GM23338 (cell line): Measurements from ENCODE around the gene TMEM140. TPM values are rescaled to one million over a fixed set of nuclear protein-coding genes. Genes with fewer than 3 reads are reported as not detected.

Experiments
- ATAC-seq: fragments of 200-7000 bp; cut with Tn5 transposase; 3 replicates; pipeline ENCODE4 v1.9.1; 2020
- DNase-seq: peaks from one replicate; pipeline ENCODE4 v3.0.0-alpha.2; 2015; ENCODE audit warnings: low spot score
- H2AFZ ChIP-seq: fragments of 200-600 bp; sonication (generic); 2 replicates; pipeline ENCODE4 v1.8.0; 2016; ENCODE audit warnings: antibody characterized with exemption, mild to moderate bottlenecking, moderate library complexity
- H3F3A ChIP-seq: fragments of 200-600 bp; sonication (generic); replicated peaks from 2 replicates; pipeline ENCODE4 v1.8.0; 2017; ENCODE audit warnings: antibody characterized with exemption, mixed run types, low read depth
- H3K27ac ChIP-seq: fragments of 200-600 bp; sonication (generic); 2 replicates; pipeline ENCODE4 v1.6.1; 2016; ENCODE audit warnings: low read depth
- H3K27me3 ChIP-seq: fragments of 200-600 bp; sonication (generic); 2 replicates; pipeline ENCODE4 v1.8.0; 2016; ENCODE audit warnings: mild to moderate bottlenecking, mixed run types, moderate library complexity; ENCODE audit not compliant: insufficient read depth
- H3K36me3 ChIP-seq: fragments of 200-600 bp; sonication (generic); 2 replicates; pipeline ENCODE4 v1.8.0; 2016; ENCODE audit warnings: mild to moderate bottlenecking; ENCODE audit not compliant: insufficient read depth
- H3K4me1 ChIP-seq: fragments of 200-600 bp; sonication (generic); 2 replicates; pipeline ENCODE4 v1.8.0; 2016; ENCODE audit warnings: mild to moderate bottlenecking, moderate library complexity; ENCODE audit not compliant: insufficient read depth
- H3K4me2 ChIP-seq: fragments of 200-600 bp; sonication (generic); 2 replicates; pipeline ENCODE4 v1.7.1; 2017; ENCODE audit warnings: mixed run types
- H3K4me3 ChIP-seq: fragments of 200-600 bp; sonication (generic); 2 replicates; pipeline ENCODE4 v1.6.1; 2016; ENCODE audit warnings: mixed run types
- H3K79me2 ChIP-seq: fragments of 200-600 bp; sonication (generic); replicated peaks from 2 replicates; pipeline ENCODE4 v1.8.0; 2017; ENCODE audit warnings: mild to moderate bottlenecking; ENCODE audit not compliant: insufficient read depth
- H3K9me2 ChIP-seq: fragments of 200-600 bp; sonication (generic); 2 replicates; pipeline ENCODE4 v1.8.0; 2017; ENCODE audit not compliant: insufficient read depth
- H4K20me1 ChIP-seq: fragments of 200-600 bp; sonication (generic); replicated peaks from 2 replicates; pipeline ENCODE4 v1.8.0; 2017; ENCODE audit warnings: mild to moderate bottlenecking; ENCODE audit not compliant: insufficient read depth
- H3K27ac Mint-ChIP-seq: 2 replicates; pipeline ENCODE4 v1.8.0; 2020; ENCODE audit warnings: inconsistent platforms, mild to moderate bottlenecking, moderate library complexity, mixed read lengths
- H3K27me3 Mint-ChIP-seq: 3 replicates; pipeline ENCODE4 v1.8.0; 2022; ENCODE audit warnings: low read depth, mild to moderate bottlenecking, moderate library complexity, mixed read lengths, inconsistent platforms; ENCODE audit not compliant: insufficient read depth, poor library complexity
- H3K36me3 Mint-ChIP-seq: 3 replicates; pipeline ENCODE4 v1.8.0; 2021; ENCODE audit warnings: low read depth, mild to moderate bottlenecking, inconsistent platforms, moderate library complexity, mixed read lengths
- H3K4me1 Mint-ChIP-seq: 3 replicates; pipeline ENCODE4 v1.8.0; 2020; ENCODE audit warnings: mild to moderate bottlenecking, inconsistent platforms, mixed read lengths
- H3K4me3 Mint-ChIP-seq: 3 replicates; pipeline ENCODE4 v1.8.0; 2021; ENCODE audit warnings: moderate library complexity, mild to moderate bottlenecking, inconsistent platforms, mixed read lengths
- H3K9me3 Mint-ChIP-seq: 3 replicates; pipeline ENCODE4 v1.8.0; 2020; ENCODE audit warnings: moderate library complexity, mild to moderate bottlenecking, inconsistent platforms, mixed read lengths
- CREB1 ChIP-seq: fragments of 250-450 bp; sonication (Bioruptor Pico); IDR thresholded peaks from 2 replicates; pipeline ENCODE4 v1.5.0; 2020; ENCODE audit warnings: low read depth, mild to moderate bottlenecking, moderate library complexity
- ETS1 ChIP-seq: IDR thresholded peaks from 2 replicates; pipeline ENCODE4 v1.6.1; 2016; ENCODE audit warnings: antibody characterized with exemption
- EZH2 ChIP-seq: fragments of 200-600 bp; sonication (generic); IDR thresholded peaks from one replicate; pipeline ENCODE4 v1.8.0; 2017; ENCODE audit warnings: antibody characterized with exemption, mild to moderate bottlenecking, low read depth; ENCODE audit not compliant: unreplicated experiment
- EZH2phosphoT487 ChIP-seq: fragments of 200-600 bp; sonication (generic); IDR thresholded peaks from one replicate; pipeline ENCODE4 v1.8.1; 2018; ENCODE audit warnings: antibody characterized with exemption; ENCODE audit not compliant: unreplicated experiment
- JUNB ChIP-seq: IDR thresholded peaks from one replicate; pipeline ENCODE4 v1.6.1; 2016; ENCODE audit warnings: antibody characterized with exemption; ENCODE audit not compliant: unreplicated experiment
- NANOG ChIP-seq: IDR thresholded peaks from 2 replicates; pipeline ENCODE4 v1.6.1; 2016; ENCODE audit warnings: antibody characterized with exemption, borderline replicate concordance
- POLR2AphosphoS5 ChIP-seq: IDR thresholded peaks from 2 replicates; pipeline ENCODE4 v1.6.1; 2016; ENCODE audit warnings: antibody characterized with exemption, low read depth
- REST ChIP-seq: IDR thresholded peaks from one replicate; pipeline ENCODE4 v1.6.1; 2018; ENCODE audit warnings: antibody characterized with exemption; ENCODE audit not compliant: unreplicated experiment
- STAT1 ChIP-seq: IDR thresholded peaks from one replicate; pipeline ENCODE4 v1.6.1; 2016; ENCODE audit warnings: antibody characterized with exemption; ENCODE audit not compliant: unreplicated experiment
- ZNF114 ChIP-seq: fragments of 250-450 bp; sonication (Bioruptor Pico); IDR thresholded peaks from 2 replicates; pipeline ENCODE4 v1.5.0; 2020; ENCODE audit warnings: mild to moderate bottlenecking, moderate library complexity
- ZNF331 ChIP-seq: fragments of 250-450 bp; sonication (Bioruptor Pico); IDR thresholded peaks from 2 replicates; pipeline ENCODE4 v1.5.0; 2020; ENCODE audit warnings: low read depth, mild to moderate bottlenecking, moderate library complexity
- ZNF462 ChIP-seq: fragments of 250-450 bp; sonication (Bioruptor Pico); IDR thresholded peaks from 2 replicates; pipeline ENCODE4 v1.5.0; 2020; ENCODE audit warnings: mild to moderate bottlenecking, moderate library complexity
- polyA plus RNA-seq: library from polyadenylated mRNA; unstranded; fragments of >200 nt; fragmentation: Nextera tagmentation; extraction: Ambion mirVana; gene quantifications from 2 replicates; pipeline ENCODE4 v1.2.1, GENCODE V29; 2016
- total RNA-seq: library from RNA; depleted of rRNA; stranded (reverse); fragments of >200 nt; shearing (Covaris generic); gene quantifications from 2 replicates; pipeline ENCODE4 v1.2.3, GENCODE V29; 2014
- TF ChIP-seq, protein P1 (sequence below), 2 experiments: fragments of 200-600 bp in 1 of 2; sonication (generic) in 1 of 2; conservative IDR thresholded peaks; 2 replicates each; pipeline versions ENCODE4 v1.5.1 to v1.6.1; 2016 to 2017; ENCODE audit warnings: antibody characterized with exemption in 2 of 2, low read depth in 2 of 2, mild to moderate bottlenecking in 2 of 2, moderate library complexity in 1 of 2

Gene TMEM140
- total and polyA plus RNA-seq, 2 experiments from 2014 or later, result 2.7 TPM; not detected in 1

- Histone ChIP-seq H4K20me1 (no peaks in the 10 kb centered on the region; the same call in 1 of the 2 replicates), H3K36me3 (peaks cover 7% of the 10 kb centered on the region; the same call in 1 of the 2 replicates), H3K4me1 (no peaks in the 10 kb centered on the region), H3K4me2 (no peak overlapping the region), H3F3A (no peaks in the 10 kb centered on the region), H2AFZ (no peak overlapping the region), H3K27ac (no peak overlapping the region), H3K27me3 (no peaks in the 10 kb centered on the region), H3K79me2 (no peaks in the 10 kb centered on the region), H3K4me3 (no peak overlapping the region), H3K9me2 (no peaks in the 10 kb centered on the region)
- H3K4me3 Mint-ChIP-seq, result no peak overlapping the region
- H3K9me3 Mint-ChIP-seq, result no peaks in the 10 kb centered on the region
- peak overlapping the region; percentile 35; the same call in 1 of the 2 replicates for H3K27ac Mint-ChIP-seq
- peaks cover 5% of the 10 kb centered on the region for H3K27me3 Mint-ChIP-seq
- TF ChIP-seq ETS1 (no peak), NANOG (no peak), STAT1 (no peak), POLR2AphosphoS5 (no peak), REST (no peak), EZH2phosphoT487 (no peak), CREB1 (no peak), ZNF462 (CRISPR knock-in tag) (no peak), ZNF331 (CRISPR knock-in tag) (no peak), JUNB (no peak), EZH2 (no peak), ZNF114 (CRISPR knock-in tag) (no peak)
- TF ChIP-seq, protein P1, sequence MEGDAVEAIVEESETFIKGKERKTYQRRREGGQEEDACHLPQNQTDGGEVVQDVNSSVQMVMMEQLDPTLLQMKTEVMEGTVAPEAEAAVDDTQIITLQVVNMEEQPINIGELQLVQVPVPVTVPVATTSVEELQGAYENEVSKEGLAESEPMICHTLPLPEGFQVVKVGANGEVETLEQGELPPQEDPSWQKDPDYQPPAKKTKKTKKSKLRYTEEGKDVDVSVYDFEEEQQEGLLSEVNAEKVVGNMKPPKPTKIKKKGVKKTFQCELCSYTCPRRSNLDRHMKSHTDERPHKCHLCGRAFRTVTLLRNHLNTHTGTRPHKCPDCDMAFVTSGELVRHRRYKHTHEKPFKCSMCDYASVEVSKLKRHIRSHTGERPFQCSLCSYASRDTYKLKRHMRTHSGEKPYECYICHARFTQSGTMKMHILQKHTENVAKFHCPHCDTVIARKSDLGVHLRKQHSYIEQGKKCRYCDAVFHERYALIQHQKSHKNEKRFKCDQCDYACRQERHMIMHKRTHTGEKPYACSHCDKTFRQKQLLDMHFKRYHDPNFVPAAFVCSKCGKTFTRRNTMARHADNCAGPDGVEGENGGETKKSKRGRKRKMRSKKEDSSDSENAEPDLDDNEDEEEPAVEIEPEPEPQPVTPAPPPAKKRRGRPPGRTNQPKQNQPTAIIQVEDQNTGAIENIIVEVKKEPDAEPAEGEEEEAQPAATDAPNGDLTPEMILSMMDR (conservative IDR thresholded peaks at IDR 0.05; ENCODE audit: low read depth in 2 of 2), result no peak
- DNase-seq, result no peak
- no peak for ATAC-seq
- no peaks in the 10 kb centered on the region for H3K4me1 Mint-ChIP-seq
- H3K36me3 Mint-ChIP-seq, result peaks cover 15% of the 10 kb centered on the region; the same call in 2 of the 3 replicates
These were observed 45.8 kb downstream of the TMEM140 start for GRCh38 chr7:135193615-135194081.
